Left ventricle myocardium inferior (tissue), 1 donor: ENCODE data around the gene KIF16B. TPM values are rescaled to one million over a fixed set of nuclear protein-coding genes. Genes with fewer than 3 reads are reported as not detected.
"Not testable (repeated sequence)": the region's sequence is repeated elsewhere in the genome, so short reads cannot be mapped to it uniquely, and the experiment has no call there.

Experiments used
- DNase-seq: peaks from one replicate; pipeline ENCODE4 v3.0.0-alpha.2; 2020
- H3K27ac ChIP-seq: fragments of 200-600 bp; replicated peaks from 2 replicates; pipeline ENCODE4 v1.8.0; 2021
- H3K27me3 ChIP-seq: fragments of 200-600 bp; 2 replicates; pipeline ENCODE4 v1.8.0; 2021; ENCODE audit warnings: low read depth
- H3K36me3 ChIP-seq: fragments of 200-600 bp; 2 replicates; pipeline ENCODE4 v1.8.0; 2021
- H3K4me1 ChIP-seq: fragments of 200-600 bp; 2 replicates; pipeline ENCODE4 v1.8.0; 2021
- H3K4me3 ChIP-seq: fragments of 200-600 bp; 2 replicates; pipeline ENCODE4 v1.8.0; 2021; ENCODE audit warnings: mild to moderate bottlenecking, moderate library complexity
- H3K9me3 ChIP-seq: fragments of 200-600 bp; replicated peaks from 2 replicates; pipeline ENCODE4 v1.8.0; 2021
- CTCF ChIP-seq: fragments of 200-600 bp; IDR thresholded peaks from 2 replicates; pipeline ENCODE4 v1.8.0; 2021; ENCODE audit warnings: antibody characterized with exemption, mild to moderate bottlenecking, borderline replicate concordance
- intact Hi-C: fragments of 100-400 bp; cut with micrococcal nuclease; formaldehyde crosslinking; loops from one replicate; pipeline ENCODE4 v1.11.0; 2022
- total RNA-seq: library from RNA; stranded (reverse); fragmentation: NEBNext Ultra II Directional; extraction: Animal tissue kit (Norgen Biotek cat#: 25700); gene quantifications from one replicate; pipeline ENCODE4 v1.2.1, GENCODE V29; 2021
- donor health status: DM: no; HTN: yes; CAD: no; lungs with severe emphysema.

The KIF16B gene
- total RNA-seq, 1 donor from 2014 or later = 16.4 TPM

DNA sequence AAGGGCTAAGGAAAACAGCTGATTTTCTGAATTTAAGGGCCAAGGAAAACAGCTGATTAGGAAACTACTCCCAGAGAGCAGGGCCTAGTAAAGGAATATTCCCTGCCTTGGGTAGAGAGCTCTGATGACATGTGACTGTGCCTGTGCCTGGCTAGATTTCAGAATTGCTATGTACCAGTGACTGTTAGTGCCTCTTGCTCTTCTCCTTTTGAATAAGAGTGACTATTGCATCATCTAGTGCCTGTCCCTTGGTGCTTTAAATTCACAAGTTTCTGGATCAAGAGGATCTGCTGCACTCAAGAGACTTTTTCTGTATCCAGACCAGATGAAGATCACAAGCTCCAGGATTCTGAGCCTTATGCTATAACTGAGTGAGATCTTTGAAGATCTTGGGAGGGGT lies 332.9 kb downstream of the KIF16B start:
- Histone ChIP-seq H3K36me3 (no peaks in the 10 kb centered on the region), H3K27ac (no peak overlapping the region), H3K4me3 (no peak overlapping the region), H3K27me3 (no peaks in the 10 kb centered on the region), H3K9me3 (peaks cover 38% of the 10 kb centered on the region), H3K4me1 (no peaks in the 10 kb centered on the region)
- TF ChIP-seq CTCF = no peak
- intact Hi-C loops = no loop called here
- DNase-seq = no peak

DNA sequence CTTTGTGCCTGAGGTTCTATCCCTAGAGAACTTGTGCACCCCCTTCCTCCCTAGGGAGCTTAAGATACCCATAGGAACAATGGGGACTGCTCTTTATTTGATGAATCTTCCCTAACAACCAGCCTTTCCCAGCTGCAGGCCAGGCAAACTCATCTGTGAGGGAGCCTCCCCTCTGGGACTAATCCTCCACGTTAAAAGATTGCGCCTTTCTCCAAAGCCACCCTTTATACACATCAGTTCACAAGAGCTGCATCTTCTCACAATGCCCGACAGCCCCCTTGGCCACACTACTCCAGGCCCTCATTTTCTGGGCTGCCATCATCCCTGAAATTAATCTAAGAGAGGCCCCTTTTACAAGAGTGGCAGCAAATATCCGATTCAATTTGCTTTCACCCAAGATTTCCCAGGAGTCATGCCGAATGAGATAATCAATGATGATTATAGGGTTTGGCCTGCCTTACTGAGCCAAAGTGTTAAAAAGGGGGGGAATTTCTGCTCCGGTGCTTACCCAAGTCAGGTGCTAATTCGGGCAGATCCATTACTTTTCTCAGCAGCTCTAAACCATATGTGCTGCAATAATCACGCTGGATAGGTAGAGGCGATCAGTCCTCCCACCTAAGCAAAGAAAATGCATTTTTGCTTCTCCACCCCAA lies 336.5 kb downstream of the KIF16B start:
- no peaks in the 10 kb centered on the region for H3K36me3 ChIP-seq
- intact Hi-C loops = no loop called here
- no peak for TF ChIP-seq CTCF
- DNase-seq = no peak
- H3K4me1 ChIP-seq = peaks cover 9% of the 10 kb centered on the region
- H3K27me3 ChIP-seq = no peaks in the 10 kb centered on the region
- peaks cover 38% of the 10 kb centered on the region for H3K9me3 ChIP-seq
- no peak overlapping the region for H3K4me3 ChIP-seq
- H3K27ac ChIP-seq = no peak overlapping the region

- Histone ChIP-seq H3K4me3 (no peak overlapping the region), H3K27me3 (no peaks in the 10 kb centered on the region), H3K36me3 (no peaks in the 10 kb centered on the region), H3K27ac (no peak overlapping the region), H3K4me1 (peaks cover 9% of the 10 kb centered on the region), H3K9me3 (no peaks in the 10 kb centered on the region)
- intact Hi-C loops = no loop called here
- no peak for TF ChIP-seq CTCF
- DNase-seq = no peak
Observed at GRCh38 chr20:16230402-16230801, 342.8 kb downstream of the KIF16B start.

- no peak for DNase-seq
- intact Hi-C loops = no loop called here
- H3K9me3 ChIP-seq = no peaks in the 10 kb centered on the region
- H3K4me3 ChIP-seq = no peak overlapping the region
- no peak for TF ChIP-seq CTCF
- no peaks in the 10 kb centered on the region for H3K36me3 ChIP-seq
- H3K4me1 ChIP-seq = peaks cover 5% of the 10 kb centered on the region
- no peak overlapping the region for H3K27ac ChIP-seq
- no peaks in the 10 kb centered on the region for H3K27me3 ChIP-seq
Observed at GRCh38 chr20:16229813-16230212, 343.4 kb downstream of the KIF16B start.

DNA sequence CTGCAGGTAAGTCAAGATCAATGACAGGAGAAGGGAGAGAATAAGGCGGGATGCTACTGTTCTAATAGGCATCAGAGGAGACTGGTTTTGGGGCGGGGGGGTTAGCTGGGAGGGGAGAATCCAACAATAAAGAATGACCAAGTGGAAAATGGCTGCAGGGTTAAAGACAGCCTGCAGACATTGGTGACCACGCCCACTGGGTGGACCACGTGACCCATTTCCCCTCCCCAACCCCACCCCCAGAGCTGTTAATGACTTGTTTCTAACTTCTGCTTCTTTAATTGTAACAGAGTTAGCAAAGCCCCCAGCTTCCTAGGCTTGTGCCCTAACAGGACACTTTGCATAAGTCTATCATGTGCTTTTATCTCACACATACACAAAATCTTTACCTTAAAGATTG lies 344.5 kb downstream of the KIF16B start:
- no peak for DNase-seq
- H3K36me3 ChIP-seq = no peaks in the 10 kb centered on the region
- no peaks in the 10 kb centered on the region for H3K4me1 ChIP-seq
- intact Hi-C loops = no loop called here
- H3K27ac ChIP-seq = no peak overlapping the region
- no peak overlapping the region for H3K4me3 ChIP-seq
- TF ChIP-seq CTCF = no peak
- no peaks in the 10 kb centered on the region for H3K9me3 ChIP-seq
- H3K27me3 ChIP-seq = no peaks in the 10 kb centered on the region

GRCh38 chr20:16226961-16227360 lies 346.3 kb downstream of the KIF16B start:
- H3K27ac ChIP-seq, H3K36me3 ChIP-seq, H3K9me3 ChIP-seq, H3K4me1 ChIP-seq, H3K4me3 ChIP-seq, H3K27me3 ChIP-seq, intact Hi-C loops, DNase-seq: not testable (repeated sequence)
